GM19351 (cell line): Measurements from ENCODE around the gene KLK13.
A peak's percentile ranks its signal among the peaks of the same experiment; 100 is the strongest.

Source experiments
- ATAC-seq: cut with Tn5 transposase; IDR thresholded peaks from one replicate; pipeline ENCODE4 v1.9.1; 2021; ENCODE audit warnings: mild to moderate bottlenecking, moderate library complexity; ENCODE audit not compliant: unreplicated experiment

Gene KLK13, protein sequence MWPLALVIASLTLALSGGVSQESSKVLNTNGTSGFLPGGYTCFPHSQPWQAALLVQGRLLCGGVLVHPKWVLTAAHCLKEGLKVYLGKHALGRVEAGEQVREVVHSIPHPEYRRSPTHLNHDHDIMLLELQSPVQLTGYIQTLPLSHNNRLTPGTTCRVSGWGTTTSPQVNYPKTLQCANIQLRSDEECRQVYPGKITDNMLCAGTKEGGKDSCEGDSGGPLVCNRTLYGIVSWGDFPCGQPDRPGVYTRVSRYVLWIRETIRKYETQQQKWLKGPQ

DNA sequence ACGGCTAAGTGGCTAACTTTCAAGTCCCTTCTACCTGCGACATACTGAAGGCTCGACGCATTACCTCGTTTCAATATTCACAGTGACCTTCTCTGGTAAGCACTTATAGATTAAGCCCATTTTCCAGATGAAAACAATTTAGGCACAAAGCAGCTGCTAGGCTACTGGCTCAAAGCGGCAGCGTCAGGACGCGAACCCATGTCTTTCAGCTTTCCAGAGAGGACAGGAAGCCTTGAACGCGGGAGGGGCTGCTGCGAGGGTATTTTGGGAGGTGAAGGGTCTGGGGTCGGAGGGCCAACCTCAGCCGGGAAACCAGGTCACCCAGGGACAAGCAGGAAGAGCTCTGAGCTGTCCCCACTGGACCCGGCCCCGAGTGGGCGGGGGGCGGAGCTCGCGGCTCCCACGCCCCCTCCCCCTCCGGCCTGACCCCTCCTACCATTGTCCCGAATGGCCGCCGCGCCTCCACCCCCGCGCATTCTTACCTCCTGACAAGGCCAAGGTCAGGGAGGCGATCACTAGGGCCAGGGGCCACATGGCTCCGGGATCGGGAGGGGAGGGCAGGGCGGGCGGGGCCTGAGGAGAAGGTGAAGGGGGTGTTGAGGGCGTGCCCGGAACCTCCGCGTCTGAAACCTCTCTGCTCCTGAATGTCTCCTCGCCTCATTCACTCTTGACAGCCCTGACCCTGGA, at the start of gene KLK13:
Gene KLK13 (minus strand): TSS at position 559 of the 687 bp plus-strand sequence. CDS start 25 bp downstream, at position 534.
- no peak for ATAC-seq

DNA sequence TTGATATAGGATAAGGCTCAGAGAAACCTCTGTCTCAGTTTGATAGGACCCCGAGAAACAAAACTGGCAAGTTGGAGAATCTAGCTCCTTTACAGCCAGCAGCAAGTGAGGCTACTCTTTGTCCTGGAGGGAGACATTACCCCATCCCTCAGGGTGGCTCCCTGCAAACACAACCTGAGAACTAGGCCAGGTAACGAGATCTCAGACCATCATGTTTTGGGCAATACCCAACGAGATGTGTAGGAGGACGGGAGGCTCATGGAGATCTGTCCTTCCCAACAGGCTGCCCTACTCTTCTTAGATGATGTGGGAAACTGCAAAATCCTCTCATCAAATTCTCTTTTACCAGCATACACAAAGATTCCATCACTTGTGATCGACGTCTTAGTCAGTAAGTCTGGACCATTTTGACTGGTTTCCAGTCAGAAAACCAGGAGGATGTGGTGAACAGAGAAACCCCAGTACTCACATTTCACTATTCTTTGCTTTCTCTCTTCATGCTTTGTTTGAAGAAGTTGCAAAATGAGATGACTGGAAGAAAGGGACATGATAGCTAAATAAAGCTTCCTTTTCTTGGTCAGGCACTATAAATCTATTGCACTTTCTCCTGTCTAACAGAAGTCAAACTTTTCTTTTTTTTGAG, 49.3 kb upstream of the KLK13 start:
- no peak for ATAC-seq

DNA sequence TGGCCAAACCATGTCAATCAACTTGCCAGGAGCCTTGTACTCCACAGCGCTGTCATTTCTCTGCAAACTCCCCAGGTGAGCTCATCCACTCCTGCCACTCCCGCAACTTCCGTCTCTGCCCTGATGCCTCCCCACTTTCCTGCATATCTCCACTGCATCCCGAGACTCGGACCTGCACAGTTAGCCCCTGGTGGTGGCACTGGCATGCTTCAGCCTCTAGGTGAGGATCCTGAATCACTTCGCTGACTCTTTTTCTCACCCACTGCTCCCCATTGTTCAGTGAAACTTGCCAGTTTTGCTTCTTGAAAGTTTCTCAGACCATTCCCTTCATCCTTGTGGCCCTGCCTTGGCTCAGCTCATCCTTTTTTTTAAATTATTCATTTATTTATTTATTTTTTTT, 46.7 kb upstream of the KLK13 start:
- ATAC-seq = no peak

DNA sequence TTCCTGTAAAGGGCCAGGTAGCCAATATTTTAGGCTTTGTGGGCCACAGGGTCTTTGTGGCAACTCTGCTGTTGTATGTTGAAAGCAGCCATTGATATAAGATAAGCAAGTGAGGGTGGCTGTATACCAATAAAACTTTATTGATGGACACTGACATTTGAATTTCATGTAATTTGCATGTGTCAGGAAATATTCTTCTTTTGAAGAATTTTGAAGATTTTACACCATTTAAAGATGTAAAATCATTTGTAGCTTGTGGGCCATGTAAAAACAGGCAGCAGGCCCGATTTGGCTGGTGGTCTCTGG, 45.7 kb upstream of the KLK13 start:
- ATAC-seq = no peak

DNA sequence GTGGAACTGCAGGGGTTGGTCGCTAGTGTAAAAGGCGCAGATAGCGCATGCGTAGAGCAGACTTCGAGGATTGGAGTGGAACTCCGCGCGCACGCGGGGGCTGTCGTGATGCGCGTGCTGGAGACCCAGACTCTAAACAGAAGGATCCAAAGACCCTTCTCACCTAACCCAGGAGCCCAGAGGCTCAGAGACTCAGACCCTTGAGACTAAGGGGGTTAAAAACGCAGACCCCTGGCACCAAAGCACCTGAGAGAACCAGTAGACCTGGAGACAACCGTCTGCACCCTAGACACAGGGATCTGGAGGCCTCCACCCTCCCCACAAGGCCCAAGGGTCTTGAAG, 43.9 kb upstream of the KLK13 start:
- ATAC-seq = peak; percentile 27

DNA sequence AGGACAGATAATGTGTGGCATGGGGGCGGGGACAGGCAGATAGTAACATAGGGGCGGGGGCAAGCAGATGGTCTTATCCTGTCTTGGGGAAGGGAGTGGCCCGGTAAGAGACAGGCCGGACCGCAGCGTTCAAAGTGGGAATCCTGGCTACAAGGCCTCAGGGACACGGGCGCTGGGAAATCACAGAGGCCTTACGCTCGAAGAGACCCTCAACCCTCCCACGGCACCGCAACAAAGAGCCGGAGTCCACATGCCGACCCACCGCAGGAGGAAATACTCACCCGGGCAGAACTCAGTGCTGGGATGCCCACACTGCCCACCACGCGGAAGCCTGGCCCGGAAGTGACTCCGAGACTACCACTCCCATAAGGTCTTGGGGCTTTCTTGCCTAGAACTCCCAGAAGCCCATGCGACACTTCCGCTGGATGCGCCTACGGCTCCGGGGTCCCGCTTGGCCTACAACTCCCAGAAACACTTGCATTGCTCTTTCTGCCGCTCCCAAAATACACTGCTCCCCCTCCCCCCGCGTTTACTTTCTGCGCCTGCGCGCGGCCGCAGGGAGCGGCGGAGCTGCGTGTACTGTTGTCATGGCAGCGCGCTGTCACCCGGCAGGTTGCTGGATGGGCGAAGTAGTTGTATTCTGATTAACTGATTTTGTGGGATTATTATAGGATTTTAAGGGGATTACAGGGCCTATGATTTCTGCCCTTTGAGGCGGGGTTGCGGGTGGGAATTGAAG, 43.3 kb upstream of the KLK13 start, which contains the start of gene CTU1:
Gene CTU1 (minus strand): TSS at position 344 of the 739 bp plus-strand sequence. CDS start 3,840 bp downstream, outside the sequence.
- ATAC-seq = peak; percentile 94

DNA sequence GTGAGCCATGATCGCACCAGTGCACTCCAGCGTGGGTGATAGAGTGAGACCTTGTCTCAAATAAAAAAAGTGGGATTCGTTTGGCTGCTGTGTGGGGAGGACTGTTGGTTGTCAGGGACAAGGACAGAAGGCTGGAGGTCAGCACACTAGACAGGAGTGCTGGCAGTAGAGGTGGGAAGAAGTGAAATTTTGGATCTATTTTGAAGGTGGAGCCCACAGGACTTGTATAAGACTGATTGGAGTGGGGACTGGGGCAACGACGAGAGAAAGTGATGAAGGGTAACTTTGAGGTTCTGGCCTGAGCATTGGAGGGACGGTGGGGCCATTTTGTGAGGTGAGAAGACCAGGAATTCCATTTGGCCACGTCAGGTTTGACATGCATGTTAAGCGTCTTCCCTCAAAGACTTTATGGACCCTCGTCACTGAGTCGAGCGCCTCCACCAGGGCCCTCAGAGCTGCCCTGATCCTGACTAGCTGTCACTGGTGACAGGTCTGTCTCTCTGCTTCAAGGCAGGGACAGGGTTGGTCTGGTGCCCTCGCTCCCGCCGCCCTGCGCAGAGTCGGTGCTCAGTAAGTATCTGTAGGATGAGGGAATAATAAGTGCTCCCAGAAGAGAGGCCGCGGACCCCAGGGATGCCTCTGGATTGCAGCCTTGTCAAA, 42.6 kb upstream of the KLK13 start:
- ATAC-seq = no peak

DNA sequence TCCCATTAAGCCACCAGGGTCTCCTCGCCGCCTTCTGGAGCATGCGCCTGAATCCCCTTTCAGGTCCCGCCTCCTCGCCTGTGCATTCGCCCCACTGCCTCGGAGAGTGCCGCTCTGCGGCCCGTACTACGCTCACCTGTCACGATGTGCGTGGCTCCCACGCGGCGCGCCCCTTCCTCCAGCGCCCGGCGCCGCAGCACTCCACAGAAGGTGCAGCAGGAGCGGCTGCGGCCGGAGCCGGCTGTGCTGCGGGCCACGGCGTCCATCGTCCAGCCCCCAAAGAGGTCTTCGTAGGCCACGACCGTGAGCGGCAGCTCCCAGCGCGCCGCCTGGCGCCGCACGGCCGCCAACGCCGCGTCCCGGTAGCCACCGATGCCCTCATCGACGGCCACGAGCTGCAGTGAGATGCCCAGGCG, 39.0 kb upstream of the KLK13 start:
- ATAC-seq = no peak

DNA sequence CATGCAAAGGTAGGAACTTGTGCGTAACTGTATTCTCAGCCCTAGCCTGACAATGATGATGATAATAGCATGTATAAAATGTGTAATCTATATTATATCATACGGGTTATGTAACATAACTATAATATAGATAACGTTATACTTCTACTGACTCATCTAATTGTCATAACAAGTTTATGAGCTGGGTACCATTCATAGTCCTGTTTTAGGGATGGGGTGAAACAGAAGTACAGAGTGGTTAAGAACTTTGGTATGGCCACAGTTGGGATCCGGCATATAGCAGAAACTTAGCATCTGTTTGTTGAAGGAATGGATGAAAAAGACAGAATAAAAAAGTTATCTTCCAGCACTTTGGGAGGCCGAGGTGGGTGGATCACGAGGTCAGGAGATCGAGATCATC, 38.1 kb upstream of the KLK13 start:
- no peak for ATAC-seq

DNA sequence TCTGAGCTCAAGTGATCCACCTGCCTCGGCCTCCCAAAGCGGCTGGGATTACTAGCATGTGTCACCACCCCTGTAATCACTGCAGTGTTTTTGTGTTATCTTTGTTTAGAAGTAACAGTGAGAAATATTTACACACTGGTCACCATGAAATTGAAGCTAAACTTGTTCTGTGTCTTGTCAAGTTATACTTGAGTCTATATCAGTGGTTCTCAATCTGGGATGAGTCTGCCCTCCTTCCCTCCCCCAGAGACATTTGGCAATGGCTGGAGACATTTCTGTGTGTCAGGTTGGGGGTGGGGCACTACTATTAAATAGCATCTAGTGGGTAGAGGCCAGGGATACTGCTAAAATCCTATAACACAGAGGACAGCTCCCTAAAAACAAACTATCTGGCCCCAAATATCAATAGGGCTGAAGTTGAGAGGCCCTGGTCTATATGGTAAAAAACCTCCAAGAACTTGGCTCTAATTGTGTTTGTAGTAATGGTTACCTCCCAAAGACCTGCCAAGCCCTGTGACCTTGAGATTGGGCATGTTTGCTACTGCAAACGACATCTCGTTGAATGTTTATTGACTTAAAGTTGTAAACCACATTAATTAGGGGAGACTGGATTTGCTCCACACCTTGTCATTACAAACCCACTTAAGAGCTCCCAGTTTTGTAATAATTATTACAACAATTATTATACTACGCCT, 36.4 kb upstream of the KLK13 start:
- no peak for ATAC-seq

DNA sequence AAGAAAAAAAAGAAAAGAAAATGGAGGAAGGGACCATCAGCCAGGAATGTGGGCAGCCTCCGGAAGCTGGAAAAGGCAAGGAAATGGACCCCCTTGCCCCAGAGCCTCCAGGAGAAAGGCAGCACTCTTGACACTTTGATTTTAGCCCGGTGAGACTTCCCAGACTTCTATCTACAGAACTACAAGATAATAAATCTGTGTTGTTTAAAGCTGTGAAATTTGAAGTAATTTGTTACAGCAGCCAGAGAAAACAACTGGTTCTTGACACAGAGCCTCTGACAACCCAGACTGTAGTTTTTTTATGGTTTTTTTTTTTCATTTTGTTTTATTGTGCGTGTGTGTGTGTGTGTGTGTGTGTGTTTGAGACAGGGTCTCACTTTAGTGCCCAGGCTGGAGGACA, 35.7 kb upstream of the KLK13 start:
- no peak for ATAC-seq

DNA sequence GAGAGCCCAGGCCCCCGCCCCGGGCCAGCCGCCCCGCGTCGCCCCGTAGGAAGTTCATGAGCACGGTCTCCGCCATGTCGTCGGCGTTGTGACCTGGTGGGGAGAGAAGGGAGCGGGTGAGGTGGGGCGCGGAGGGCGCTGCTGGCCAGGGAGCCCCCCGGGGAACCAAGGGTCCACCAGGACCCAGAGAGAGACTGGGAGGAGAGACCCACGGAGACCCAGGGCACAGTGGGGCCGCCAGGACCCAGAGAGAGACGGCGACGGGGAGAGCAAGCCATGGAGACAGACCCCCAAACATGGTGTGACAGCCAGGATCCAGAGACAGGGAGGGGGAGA, 34.1 kb upstream of the KLK13 start:
- ATAC-seq = no peak

DNA sequence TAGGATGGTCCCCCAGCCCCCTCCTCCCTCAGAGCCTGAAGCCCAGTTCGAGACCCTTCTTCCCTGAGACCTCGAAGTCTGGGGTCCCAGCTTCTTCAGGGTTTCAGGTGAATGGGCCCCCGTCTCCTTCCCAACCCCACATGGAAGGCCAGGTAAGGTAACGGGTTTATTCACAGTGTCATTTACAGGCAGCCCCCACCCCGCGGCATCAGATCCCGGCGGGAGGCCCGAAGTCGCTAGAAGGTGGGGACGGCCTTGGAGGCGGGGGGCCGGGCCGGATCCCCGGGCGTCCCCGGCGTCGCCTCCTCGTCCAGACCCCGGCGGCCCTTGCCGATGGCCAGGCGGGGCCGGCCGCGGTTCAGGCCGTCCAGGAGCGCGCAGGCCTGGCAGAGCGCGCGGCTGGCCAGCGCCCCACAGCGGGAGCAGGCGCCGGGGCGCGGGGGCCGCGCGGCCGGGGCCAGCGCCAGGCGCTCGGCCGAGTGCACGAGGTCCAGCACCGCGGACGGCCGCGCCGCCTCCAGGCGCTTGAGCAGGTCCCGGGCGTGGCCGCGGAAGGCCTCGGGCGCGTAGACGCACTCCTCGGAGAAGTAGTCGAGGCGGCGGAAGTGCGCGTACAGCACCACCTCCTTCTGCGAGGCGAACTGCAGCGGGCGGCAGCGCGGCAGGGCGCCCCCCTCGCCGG, 33.6 kb upstream of the KLK13 start:
- no peak for ATAC-seq

DNA sequence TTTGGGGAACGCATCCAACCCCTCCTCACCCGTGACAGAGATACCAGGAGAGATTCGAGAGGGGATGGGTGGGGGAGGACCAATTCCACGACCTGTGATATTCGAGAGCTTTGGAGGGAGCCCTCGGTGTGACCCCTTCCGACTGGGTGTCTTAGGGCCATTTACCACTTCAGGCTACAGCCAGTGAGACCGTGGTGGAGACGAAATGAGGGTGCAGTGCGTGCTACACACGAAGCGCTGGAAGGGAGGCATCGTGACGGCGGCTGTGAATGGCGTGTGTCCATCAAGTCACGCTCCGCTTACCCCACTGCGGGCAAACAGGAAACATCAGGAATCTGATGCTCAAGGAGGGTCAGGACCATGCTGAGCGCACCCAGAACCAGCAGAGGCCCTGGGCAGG, 32.9 kb upstream of the KLK13 start:
- ATAC-seq = no peak

DNA sequence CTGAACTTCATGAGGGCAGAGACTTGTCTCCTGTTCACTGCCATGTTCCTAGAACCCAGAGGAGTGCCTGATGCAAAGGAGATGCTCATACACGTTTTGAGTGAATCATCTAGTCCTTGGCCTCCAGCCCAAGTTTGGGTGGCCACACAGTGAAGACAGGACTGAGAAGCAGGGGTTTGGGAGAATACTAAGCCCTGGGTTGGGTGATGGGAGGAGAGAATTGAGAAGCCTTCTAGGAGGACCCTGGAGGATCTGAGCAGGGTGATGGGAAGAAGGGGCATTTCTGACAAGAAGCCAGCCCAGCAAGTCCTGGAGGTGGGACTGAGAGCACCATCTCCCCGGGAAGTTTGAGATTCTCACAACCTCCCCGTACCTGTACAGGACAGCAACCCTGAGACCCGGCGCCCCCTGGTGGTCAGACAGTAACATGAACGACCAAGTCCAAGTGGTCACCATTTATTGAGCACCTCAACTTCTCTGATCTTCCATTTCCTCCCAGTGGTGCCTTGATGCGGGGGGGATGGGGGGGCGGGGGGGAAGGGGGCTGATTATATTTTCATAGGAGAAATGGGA, 32.4 kb upstream of the KLK13 start:
- ATAC-seq = no peak

DNA sequence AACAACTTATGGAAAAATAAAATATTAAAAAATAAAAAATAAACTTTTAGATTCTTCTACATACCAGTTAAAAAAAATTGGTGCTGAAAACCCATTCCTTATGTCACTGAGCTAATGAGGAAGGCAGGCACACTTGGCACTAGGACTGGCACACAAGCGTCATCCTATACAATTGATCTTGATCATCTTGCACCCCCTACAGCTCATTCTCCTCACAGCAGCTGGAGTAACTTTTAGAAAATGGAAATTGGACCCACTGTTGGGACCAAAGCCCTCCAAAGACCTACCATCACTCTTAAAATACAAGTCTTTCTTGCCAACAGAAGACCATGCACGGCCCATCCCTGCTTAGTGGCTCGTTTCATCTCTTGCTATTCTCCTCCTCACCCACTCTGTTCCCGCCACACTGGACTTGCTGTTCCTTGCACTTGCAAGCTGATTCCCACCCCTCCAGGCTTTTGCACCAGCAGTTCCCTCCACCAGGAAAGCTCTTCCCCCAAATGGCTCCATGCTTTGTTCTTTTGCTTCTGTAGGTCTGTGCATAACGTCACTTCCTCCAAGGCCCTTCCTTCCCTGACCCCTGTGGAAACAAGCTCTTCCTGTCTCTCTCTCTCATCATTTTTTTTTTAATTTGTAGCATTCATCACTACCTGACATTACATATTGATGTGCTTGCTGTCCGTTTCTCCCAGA, 31.7 kb upstream of the KLK13 start:
- no peak for ATAC-seq

DNA sequence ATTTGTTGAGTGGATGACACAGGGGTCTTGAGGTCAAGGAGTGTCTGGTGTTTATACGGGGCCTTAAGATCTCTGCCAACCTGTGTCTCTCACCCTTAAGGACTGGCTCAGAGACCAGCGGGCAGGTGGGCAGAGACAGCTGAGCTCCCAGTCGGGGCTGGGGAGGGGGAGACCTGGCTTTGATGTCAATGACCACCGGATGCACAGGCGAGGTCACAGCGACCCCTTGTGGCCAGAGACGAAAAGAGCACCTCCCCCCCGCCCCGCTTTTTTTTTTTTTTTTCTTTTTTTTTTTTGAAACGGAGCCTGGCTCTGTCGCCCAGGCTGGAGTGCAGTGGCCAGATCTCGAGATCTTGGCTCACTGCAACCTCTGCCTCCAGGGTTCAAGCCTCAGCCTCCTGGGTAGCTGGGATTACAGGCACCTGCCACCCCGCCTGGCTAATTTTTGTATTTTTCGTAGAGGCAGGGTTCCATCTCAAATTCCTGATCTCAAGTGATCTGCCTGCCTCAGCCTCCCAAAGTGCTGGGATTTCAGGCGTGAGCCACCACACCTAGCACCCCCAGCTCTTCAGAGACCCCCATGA, 29.9 kb upstream of the KLK13 start:
- no peak for ATAC-seq

DNA sequence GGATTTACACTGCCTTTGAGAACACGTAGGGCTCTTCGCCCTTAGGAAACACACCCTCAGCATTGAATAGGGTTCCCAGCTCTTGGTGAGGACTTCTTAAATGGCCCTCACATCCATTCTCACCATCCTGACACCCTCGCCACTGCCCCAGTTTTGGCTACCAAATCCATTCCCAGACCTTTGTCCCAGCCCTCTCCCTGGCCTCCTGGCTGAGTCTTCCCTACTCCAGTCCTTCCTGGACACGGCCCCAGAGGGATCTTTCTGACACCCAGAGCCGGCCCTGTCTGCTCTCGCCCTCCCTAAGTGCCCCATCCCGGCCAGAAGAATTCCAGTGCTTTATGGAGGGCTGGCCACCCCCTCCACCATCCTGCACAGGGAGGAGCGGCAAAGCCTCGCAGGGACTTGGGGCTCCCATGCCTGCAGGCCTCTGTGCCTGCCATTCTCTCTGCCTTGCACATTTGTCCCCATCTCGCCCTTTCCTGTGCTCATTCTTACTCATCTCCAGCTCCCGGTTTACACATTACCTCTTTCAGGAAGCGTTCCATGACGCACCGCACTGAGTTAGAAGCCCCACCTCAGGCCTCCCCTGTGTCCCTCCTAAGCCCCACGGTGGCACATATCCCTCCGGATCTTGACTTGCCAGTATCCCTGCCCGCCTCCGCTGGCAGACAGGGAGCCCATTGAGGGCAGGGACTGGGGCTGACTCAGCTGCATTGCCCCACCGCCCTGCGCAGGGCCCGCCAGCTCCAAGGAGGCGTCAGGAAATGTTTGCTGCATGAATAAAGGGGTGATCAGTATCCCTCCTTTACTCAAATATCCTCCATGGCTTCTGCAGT, 28.8 kb upstream of the KLK13 start:
- no peak for ATAC-seq
